Brain pericyte (primary cell): ENCODE measurements around the gene BICC1.

Source experiments
- DNase-seq: peaks from one replicate; pipeline ENCODE4 v3.0.0-alpha.2; 2012; ENCODE audit warnings: low read depth, low spot score

The BICC1 gene

GRCh38 chr10:58779594-58779993 lies 266.9 kb downstream of the BICC1 start:
- no peak for DNase-seq

- DNase-seq, result no peak
Measured at GRCh38 chr10:58780476-58780875, 267.8 kb downstream of the BICC1 start.

GRCh38 chr10:58781873-58782488 lies 269.3 kb downstream of the BICC1 start:
- no peak for DNase-seq

GRCh38 chr10:58782876-58783851 lies 270.5 kb downstream of the BICC1 start:
- no peak for DNase-seq

- DNase-seq, result no peak
Measured at GRCh38 chr10:58784361-58784760, 271.7 kb downstream of the BICC1 start.

- no peak for DNase-seq
Measured at GRCh38 chr10:58785354-58785753, 272.7 kb downstream of the BICC1 start.

- DNase-seq, result no peak
Measured at GRCh38 chr10:58791137-58791536, 278.5 kb downstream of the BICC1 start.

GRCh38 chr10:58795560-58795959 lies 282.9 kb downstream of the BICC1 start:
- DNase-seq, result no peak

GRCh38 chr10:58796242-58796641 lies 283.6 kb downstream of the BICC1 start:
- no peak for DNase-seq

GRCh38 chr10:58796824-58797223 lies 284.2 kb downstream of the BICC1 start:
- DNase-seq, result no peak

GRCh38 chr10:58797356-58797755 lies 284.7 kb downstream of the BICC1 start:
- DNase-seq, result no peak

GRCh38 chr10:58802047-58802446 lies 289.4 kb downstream of the BICC1 start:
- no peak for DNase-seq

GRCh38 chr10:58806323-58806722 lies 293.7 kb downstream of the BICC1 start:
- DNase-seq, result no peak

GRCh38 chr10:58806970-58807628 lies 294.4 kb downstream of the BICC1 start:
- DNase-seq, result no peak

GRCh38 chr10:58807629-58808022 lies 295.0 kb downstream of the BICC1 start:
- DNase-seq, result no peak

- DNase-seq, result no peak
Measured at GRCh38 chr10:58810751-58811150, 298.1 kb downstream of the BICC1 start.

GRCh38 chr10:58813573-58813972 lies 300.9 kb downstream of the BICC1 start:
- DNase-seq, result no peak

GRCh38 chr10:58817201-58817846 lies 304.7 kb downstream of the BICC1 start:
- peak; percentile 47 for DNase-seq

GRCh38 chr10:58818900-58819299 lies 306.2 kb downstream of the BICC1 start:
- DNase-seq, result peak; percentile 88

GRCh38 chr10:58820386-58820785 lies 307.7 kb downstream of the BICC1 start:
- no peak for DNase-seq

- no peak for DNase-seq
Measured at GRCh38 chr10:58820861-58821751, 308.4 kb downstream of the BICC1 start.
